Stimulated activated memory B cell treated with anti-CD40 and anti-IgM and Interleukin-4, amounts not matched to agents 10 μg/mL and 1 μg/mL and 100 μg/mL, for 72 hours (primary cell): ENCODE measurements around the gene PTPRM.

ENCODE experiments used
- ATAC-seq: fragments of 150-1000 bp; cut with Tn5 transposase; 2 replicates; pipeline ENCODE4 v1.10.0; 2021
- H3K27ac Mint-ChIP-seq: one replicate; pipeline ENCODE4 v1.8.0; 2022; ENCODE audit warnings: mild to moderate bottlenecking, mixed read lengths
- H3K27me3 Mint-ChIP-seq: one replicate; pipeline ENCODE4 v1.8.0; 2022; ENCODE audit warnings: mixed read lengths
- H3K36me3 Mint-ChIP-seq: one replicate; pipeline ENCODE4 v1.8.0; 2022; ENCODE audit warnings: mixed read lengths
- H3K4me1 Mint-ChIP-seq: one replicate; pipeline ENCODE4 v1.8.0; 2022; ENCODE audit warnings: mixed read lengths
- H3K4me3 Mint-ChIP-seq: one replicate; pipeline ENCODE4 v1.8.0; 2022; ENCODE audit warnings: mild to moderate bottlenecking, moderate library complexity, mixed read lengths
- H3K9me3 Mint-ChIP-seq: one replicate; pipeline ENCODE4 v1.8.0; 2022; ENCODE audit warnings: mixed read lengths

Gene PTPRM

GRCh38 chr18:8400825-8401224, 833.7 kb downstream of the PTPRM start:
- Mint-ChIP-seq H3K27me3 (peaks cover 9% of the 10 kb centered on the region), H3K4me1 (no peaks in the 10 kb centered on the region), H3K4me3 (no peak overlapping the region), H3K27ac (no peak overlapping the region), H3K36me3 (no peaks in the 10 kb centered on the region), H3K9me3 (no peaks in the 10 kb centered on the region)
- no peak for ATAC-seq

- no peak for ATAC-seq
- H3K4me3 Mint-ChIP-seq = no peak overlapping the region
- no peaks in the 10 kb centered on the region for H3K36me3 Mint-ChIP-seq
- H3K9me3 Mint-ChIP-seq = no peaks in the 10 kb centered on the region
- H3K4me1 Mint-ChIP-seq = no peaks in the 10 kb centered on the region
- H3K27ac Mint-ChIP-seq = no peak overlapping the region
- peaks cover 9% of the 10 kb centered on the region for H3K27me3 Mint-ChIP-seq
Observed at GRCh38 chr18:8401606-8402005, 834.5 kb downstream of the PTPRM start.

- no peaks in the 10 kb centered on the region for H3K4me1 Mint-ChIP-seq
- H3K9me3 Mint-ChIP-seq = no peaks in the 10 kb centered on the region
- no peak for ATAC-seq
- H3K36me3 Mint-ChIP-seq = no peaks in the 10 kb centered on the region
- peaks cover 9% of the 10 kb centered on the region for H3K27me3 Mint-ChIP-seq
- H3K4me3 Mint-ChIP-seq = no peak overlapping the region
- H3K27ac Mint-ChIP-seq = no peak overlapping the region
Observed at GRCh38 chr18:8402237-8402636, 835.1 kb downstream of the PTPRM start.

GRCh38 chr18:8403713-8404112, 836.6 kb downstream of the PTPRM start:
- ATAC-seq = no peak
- no peak overlapping the region for H3K27ac Mint-ChIP-seq
- no peaks in the 10 kb centered on the region for H3K36me3 Mint-ChIP-seq
- no peak overlapping the region for H3K4me3 Mint-ChIP-seq
- H3K27me3 Mint-ChIP-seq = peaks cover 9% of the 10 kb centered on the region
- no peaks in the 10 kb centered on the region for H3K4me1 Mint-ChIP-seq
- H3K9me3 Mint-ChIP-seq = no peaks in the 10 kb centered on the region

DNA sequence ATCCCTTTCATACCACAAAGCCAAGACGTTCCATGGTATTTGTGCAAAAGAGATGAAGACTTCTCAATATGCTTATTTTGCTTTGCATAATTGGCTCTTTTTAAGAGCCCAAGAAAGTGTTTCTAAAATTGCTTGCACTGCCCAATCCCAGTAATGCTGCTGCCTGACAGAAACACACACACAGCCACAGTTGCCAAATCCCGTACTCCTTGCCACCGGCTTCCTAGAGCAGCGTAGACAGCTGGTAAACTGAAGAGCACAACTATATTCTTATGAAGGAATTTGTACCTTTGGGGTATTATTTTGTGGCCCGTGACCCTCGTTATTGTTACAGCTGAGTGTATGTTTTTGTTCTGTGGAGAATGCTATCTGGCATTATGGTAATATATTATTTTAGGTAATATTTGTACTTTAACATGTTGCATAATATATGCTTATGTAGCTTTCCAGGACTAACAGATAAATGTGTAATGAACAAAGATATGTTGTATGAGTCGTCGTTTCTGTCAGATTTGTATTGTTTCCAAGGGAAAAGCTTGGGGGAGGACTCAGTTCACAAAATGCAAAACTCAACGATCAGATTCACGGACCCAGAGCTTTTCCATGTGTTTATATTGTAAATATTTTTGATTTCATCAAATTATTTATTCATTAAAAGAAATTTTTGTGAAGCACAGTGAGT, 839.2 kb downstream of the PTPRM start:
- Mint-ChIP-seq H3K27ac (no peak overlapping the region), H3K36me3 (no peaks in the 10 kb centered on the region), H3K9me3 (peaks cover 9% of the 10 kb centered on the region), H3K4me3 (no peak overlapping the region), H3K4me1 (no peaks in the 10 kb centered on the region), H3K27me3 (peaks cover 9% of the 10 kb centered on the region)
- ATAC-seq = no peak

GRCh38 chr18:8406868-8407250, 839.7 kb downstream of the PTPRM start:
- Mint-ChIP-seq H3K9me3 (peaks cover 11% of the 10 kb centered on the region), H3K4me1 (no peaks in the 10 kb centered on the region), H3K36me3 (no peaks in the 10 kb centered on the region), H3K27me3 (peaks cover 9% of the 10 kb centered on the region), H3K4me3 (no peak overlapping the region), H3K27ac (no peak overlapping the region)
- ATAC-seq = no peak

- Mint-ChIP-seq H3K27ac (no peak overlapping the region), H3K4me3 (no peak overlapping the region), H3K27me3 (peaks cover 9% of the 10 kb centered on the region), H3K36me3 (no peaks in the 10 kb centered on the region), H3K4me1 (no peaks in the 10 kb centered on the region), H3K9me3 (peaks cover 15% of the 10 kb centered on the region)
- ATAC-seq = no peak
Observed at GRCh38 chr18:8409151-8409550, 842.0 kb downstream of the PTPRM start.

DNA sequence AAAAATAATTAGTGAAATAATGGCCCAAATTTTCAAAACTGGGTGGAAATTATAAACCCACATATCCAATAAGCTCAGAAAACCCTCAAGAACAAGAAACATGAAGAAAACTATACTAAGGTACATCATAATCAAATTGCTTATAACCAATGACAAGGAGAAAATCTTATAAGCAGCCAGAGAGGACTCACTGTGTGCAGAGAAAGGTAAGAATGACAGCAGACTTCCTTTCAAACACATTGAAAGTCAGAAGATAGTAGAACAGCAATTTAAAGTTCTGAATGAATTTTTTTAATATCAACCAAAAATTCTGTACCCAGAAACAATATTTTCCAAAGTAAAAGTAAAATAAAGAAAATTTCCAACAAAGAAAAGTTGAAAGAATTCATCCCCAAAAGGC, 844.4 kb downstream of the PTPRM start:
- Mint-ChIP-seq H3K27ac (no peak overlapping the region), H3K4me1 (no peaks in the 10 kb centered on the region), H3K27me3 (peaks cover 11% of the 10 kb centered on the region), H3K4me3 (no peak overlapping the region), H3K36me3 (no peaks in the 10 kb centered on the region), H3K9me3 (peaks cover 25% of the 10 kb centered on the region)
- no peak for ATAC-seq

DNA sequence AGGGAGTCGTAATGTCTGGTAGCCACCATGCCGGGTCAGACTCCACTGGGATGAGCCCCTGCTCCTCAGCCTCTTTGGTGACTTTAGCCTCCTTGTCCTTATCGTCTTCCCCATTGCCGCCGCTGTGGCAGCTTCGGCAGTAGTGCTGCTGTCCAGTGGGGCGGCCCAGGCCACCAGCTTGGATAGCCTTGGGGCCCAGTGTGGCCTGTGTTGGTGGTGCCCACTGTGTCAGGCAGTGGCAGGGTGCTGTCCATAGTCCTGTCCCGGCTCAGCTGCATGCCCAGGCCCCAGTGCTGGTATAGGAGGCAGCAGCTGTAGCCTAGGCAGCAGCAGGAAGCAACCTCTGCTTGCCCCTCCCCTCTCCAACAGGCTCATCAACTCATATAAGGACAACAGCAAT, 845.0 kb downstream of the PTPRM start:
- Mint-ChIP-seq H3K4me3 (no peak overlapping the region), H3K36me3 (no peaks in the 10 kb centered on the region), H3K27ac (no peak overlapping the region), H3K4me1 (no peaks in the 10 kb centered on the region), H3K27me3 (peaks cover 17% of the 10 kb centered on the region), H3K9me3 (peaks cover 25% of the 10 kb centered on the region)
- no peak for ATAC-seq

GRCh38 chr18:8413189-8413588, 846.1 kb downstream of the PTPRM start:
- H3K27me3 Mint-ChIP-seq = peaks cover 17% of the 10 kb centered on the region
- no peaks in the 10 kb centered on the region for H3K36me3 Mint-ChIP-seq
- ATAC-seq = no peak
- H3K27ac Mint-ChIP-seq = no peak overlapping the region
- H3K9me3 Mint-ChIP-seq = peaks cover 25% of the 10 kb centered on the region
- no peak overlapping the region for H3K4me3 Mint-ChIP-seq
- no peaks in the 10 kb centered on the region for H3K4me1 Mint-ChIP-seq

DNA sequence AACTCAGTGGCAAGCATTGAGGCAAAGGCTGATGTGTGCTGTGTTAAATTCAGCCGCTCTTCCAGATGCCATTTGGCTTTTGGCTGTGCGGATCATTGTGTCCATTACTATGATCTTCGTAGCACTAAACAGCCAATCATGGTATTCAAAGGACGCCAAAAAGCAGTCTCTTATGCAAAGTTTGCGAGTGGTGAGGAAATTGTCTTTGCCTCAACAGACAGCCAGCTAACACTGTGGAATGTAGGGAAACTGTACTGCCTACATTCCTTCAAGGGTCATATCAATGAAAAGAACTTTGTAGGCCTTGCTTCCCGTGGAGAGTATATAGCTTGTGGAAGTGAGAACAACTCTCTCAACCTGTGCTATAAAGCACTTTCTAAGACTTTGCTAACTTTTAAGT, 846.6 kb downstream of the PTPRM start:
- H3K4me3 Mint-ChIP-seq = no peak overlapping the region
- no peak overlapping the region for H3K27ac Mint-ChIP-seq
- peaks cover 25% of the 10 kb centered on the region for H3K9me3 Mint-ChIP-seq
- no peaks in the 10 kb centered on the region for H3K36me3 Mint-ChIP-seq
- H3K4me1 Mint-ChIP-seq = no peaks in the 10 kb centered on the region
- peaks cover 17% of the 10 kb centered on the region for H3K27me3 Mint-ChIP-seq
- no peak for ATAC-seq

- no peak overlapping the region for H3K27ac Mint-ChIP-seq
- H3K27me3 Mint-ChIP-seq = peaks cover 17% of the 10 kb centered on the region
- H3K4me1 Mint-ChIP-seq = no peaks in the 10 kb centered on the region
- H3K4me3 Mint-ChIP-seq = no peak overlapping the region
- peak; percentile 22 for ATAC-seq
- H3K36me3 Mint-ChIP-seq = no peaks in the 10 kb centered on the region
- peaks cover 15% of the 10 kb centered on the region for H3K9me3 Mint-ChIP-seq
Observed at GRCh38 chr18:8416212-8417019, 849.3 kb downstream of the PTPRM start.

DNA sequence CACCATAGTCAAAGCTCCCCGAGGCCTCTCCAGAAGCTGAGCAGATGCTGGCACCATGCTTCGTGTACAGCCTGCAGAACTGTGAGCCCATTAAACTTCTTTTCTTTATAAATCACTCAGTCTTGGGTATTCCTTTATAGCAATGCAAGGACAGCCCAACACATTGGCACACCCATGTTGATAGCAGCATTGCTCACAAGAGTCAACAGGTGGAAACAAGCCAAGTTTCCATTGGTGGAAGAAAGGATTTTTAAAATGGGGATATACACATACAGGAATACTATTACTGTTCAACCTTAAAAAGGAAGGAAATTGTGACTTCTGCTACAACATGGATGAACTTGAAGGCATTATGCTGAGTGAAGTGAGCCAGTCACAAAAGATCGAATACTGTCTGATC, 855.3 kb downstream of the PTPRM start:
- Mint-ChIP-seq H3K27me3 (no peaks in the 10 kb centered on the region), H3K4me1 (no peaks in the 10 kb centered on the region), H3K9me3 (peaks cover 3% of the 10 kb centered on the region), H3K4me3 (no peak overlapping the region), H3K36me3 (no peaks in the 10 kb centered on the region), H3K27ac (no peak overlapping the region)
- no peak for ATAC-seq

GRCh38 chr18:8423051-8423557, 856.0 kb downstream of the PTPRM start:
- H3K36me3 Mint-ChIP-seq = no peaks in the 10 kb centered on the region
- H3K4me1 Mint-ChIP-seq = no peaks in the 10 kb centered on the region
- no peak for ATAC-seq
- H3K4me3 Mint-ChIP-seq = no peak overlapping the region
- no peak overlapping the region for H3K27ac Mint-ChIP-seq
- peaks cover 3% of the 10 kb centered on the region for H3K9me3 Mint-ChIP-seq
- H3K27me3 Mint-ChIP-seq = no peaks in the 10 kb centered on the region

DNA sequence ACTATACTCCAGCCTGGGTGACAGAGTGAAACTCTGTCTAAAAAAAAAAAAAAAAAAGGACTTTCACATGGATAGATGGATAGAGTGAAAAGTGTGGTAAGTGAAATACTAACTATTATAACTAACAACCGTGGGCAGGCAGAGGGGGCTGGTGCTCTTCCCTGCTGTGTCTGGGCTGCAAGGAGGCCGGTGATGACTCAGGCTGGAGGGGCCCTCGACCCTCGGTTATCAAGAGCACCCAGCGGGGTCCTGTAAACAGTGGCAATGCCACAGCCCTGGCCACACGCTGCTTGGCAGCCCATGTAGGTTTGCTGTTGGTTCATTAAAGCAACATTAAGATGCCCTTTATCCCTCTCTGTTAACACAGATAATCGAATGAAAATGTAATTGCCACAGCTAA, 857.4 kb downstream of the PTPRM start:
- Mint-ChIP-seq H3K9me3 (peaks cover 3% of the 10 kb centered on the region), H3K36me3 (no peaks in the 10 kb centered on the region), H3K27me3 (no peaks in the 10 kb centered on the region), H3K27ac (no peak overlapping the region), H3K4me1 (no peaks in the 10 kb centered on the region), H3K4me3 (no peak overlapping the region)
- ATAC-seq = no peak
